Esophagus (tissue), 2 donors: Measurements from ENCODE around the gene DNAJC16. TPM values are rescaled to one million over a fixed set of nuclear protein-coding genes. Genes with fewer than 3 reads are reported as not detected.

Source experiments
- H3K27ac ChIP-seq, 2 donors: one replicate each; pipeline ENCODE4 v1.5.1; 2013; ENCODE audit warnings: low read depth in 2 of 2, mild to moderate bottlenecking in 2 of 2, inconsistent platforms in 1 of 2, low read length in 1 of 2, moderate library complexity in 1 of 2
- H3K27me3 ChIP-seq, 2 donors: one replicate each; pipeline ENCODE4 v1.6.1; 2013; ENCODE audit warnings: low read length in 2 of 2, control low read depth in 1 of 2, mild to moderate bottlenecking in 1 of 2; ENCODE audit not compliant: insufficient read depth in 2 of 2, control insufficient read depth in 1 of 2
- H3K36me3 ChIP-seq, 2 donors: one replicate each; pipeline ENCODE4 v1.6.1; 2013; ENCODE audit warnings: low read length in 1 of 2; ENCODE audit not compliant: control insufficient read depth in 2 of 2, insufficient read depth in 2 of 2
- H3K4me1 ChIP-seq, 2 donors: one replicate each; pipeline ENCODE4 v1.6.1; 2013; ENCODE audit warnings: low read length in 1 of 2; ENCODE audit not compliant: control insufficient read depth in 2 of 2, insufficient read depth in 2 of 2
- H3K4me3 ChIP-seq, 2 donors: one replicate each; pipeline ENCODE4 v1.5.1; 2013; ENCODE audit warnings: low read length in 2 of 2, mild to moderate bottlenecking in 2 of 2, low read depth in 1 of 2, moderate library complexity in 1 of 2
- H3K9me3 ChIP-seq, 2 donors: one replicate each; pipeline ENCODE4 v1.6.1; 2013; ENCODE audit warnings: mild to moderate bottlenecking in 2 of 2, low read depth in 1 of 2, low read length in 1 of 2, moderate library complexity in 1 of 2; ENCODE audit not compliant: control insufficient read depth in 2 of 2, insufficient read depth in 1 of 2
- WGBS, 2 donors: extraction: QIAGEN DNeasy Blood & Tissue Kit; methylation state at CpG; one replicate each; pipeline ENCODE4 v1.1.7; 2013; 5-methylcytosine and 5-hydroxymethylcytosine counted together
- polyA plus RNA-seq, 2 donors: library from polyadenylated mRNA; stranded (reverse); fragments of 200-250 nt; gene quantifications; one replicate each; pipeline ENCODE4 v1.2.3, GENCODE V29; 2013
- donor health status: healthy with polysubstance abuse.
- donor health status: Bipolar disorder and iron deficiency.

DNAJC16 gene
- polyA plus RNA-seq, 2 donors = 3.1 to 6.1 TPM

GRCh38 chr1:15616373-15617172 lies 89.9 kb downstream of the DNAJC16 start:
- no peaks in the 10 kb centered on the region for H3K9me3 ChIP-seq
- H3K27ac ChIP-seq = peak overlapping the region; percentile 86 to 100
- no peaks in the 10 kb centered on the region for H3K36me3 ChIP-seq
- H3K4me3 ChIP-seq = peak overlapping the region; percentile 98 to 99
- peaks cover 0 to 1% of the 10 kb centered on the region in 2 donors for H3K4me1 ChIP-seq
- WGBS, 2 donors = 24 to 25% methylated on average over 16 of the region's 16 CpGs
- no peaks in the 10 kb centered on the region for H3K27me3 ChIP-seq

- peak within 1 kb of the TSS; percentile 100 for H3K27ac ChIP-seq
- peaks cover 0 to 1% of the 10 kb centered on the region in 2 donors for H3K4me1 ChIP-seq
- WGBS, 2 donors = 0% methylated on average over 69 to 86 of the region's 86 CpGs
- no peaks in the 10 kb centered on the region for H3K27me3 ChIP-seq
- peak within 1 kb of the TSS; percentile 98 to 99 for H3K4me3 ChIP-seq
- no peaks in the 10 kb centered on the region for H3K9me3 ChIP-seq
- no peaks in the 10 kb centered on the region for H3K36me3 ChIP-seq
Observed at GRCh38 chr1:15617173-15618076, 90.8 kb downstream of the DNAJC16 start, which contains the start of gene DDI2. Gene DDI2 (plus strand): TSS chr1:15617458. CDS start chr1:15617671, 213 bp downstream.

- H3K27ac ChIP-seq = peak overlapping the region; percentile 100
- peak overlapping the region; percentile 98 to 99 for H3K4me3 ChIP-seq
- H3K9me3 ChIP-seq = no peaks in the 10 kb centered on the region
- peaks cover 0 to 1% of the 10 kb centered on the region in 2 donors for H3K4me1 ChIP-seq
- 0 to 1% methylated on average over 8 of the region's 8 CpGs for WGBS, 2 donors
- no peaks in the 10 kb centered on the region for H3K36me3 ChIP-seq
- no peaks in the 10 kb centered on the region for H3K27me3 ChIP-seq
Observed at GRCh38 chr1:15618077-15618654, 91.5 kb downstream of the DNAJC16 start.

GRCh38 chr1:15618655-15619525 lies 92.2 kb downstream of the DNAJC16 start:
- WGBS, 2 donors = 65 to 67% methylated on average over 26 of the region's 26 CpGs
- Histone ChIP-seq H3K27me3 (no peaks in the 10 kb centered on the region), H3K4me3 (peak overlapping the region; percentile 98 to 99), H3K9me3 (no peaks in the 10 kb centered on the region), H3K27ac (peak overlapping the region; percentile 91 to 100), H3K36me3 (no peaks in the 10 kb centered on the region), H3K4me1 (peaks cover 0 to 1% of the 10 kb centered on the region in 2 donors)

GRCh38 chr1:15620155-15620545 lies 93.5 kb downstream of the DNAJC16 start:
- Histone ChIP-seq H3K27ac (peak overlapping the region; percentile 65 to 85), H3K4me1 (peaks cover 0 to 1% of the 10 kb centered on the region in 2 donors), H3K4me3 (peak overlapping the region in 1 of 2 donors; percentile 99), H3K36me3 (no peaks in the 10 kb centered on the region), H3K27me3 (no peaks in the 10 kb centered on the region), H3K9me3 (no peaks in the 10 kb centered on the region)
- WGBS, 2 donors = 20 to 24% methylated on average over 1 of the region's 1 CpG

- H3K9me3 ChIP-seq = no peaks in the 10 kb centered on the region
- WGBS, 2 donors = 94 to 97% methylated on average over 7 of the region's 7 CpGs
- no peaks in the 10 kb centered on the region for H3K27me3 ChIP-seq
- no peak overlapping the region for H3K4me3 ChIP-seq
- H3K4me1 ChIP-seq = peaks cover 0 to 1% of the 10 kb centered on the region in 2 donors
- peak overlapping the region in 1 of 2 donors; percentile 63 for H3K27ac ChIP-seq
- H3K36me3 ChIP-seq = no peaks in the 10 kb centered on the region
Observed at GRCh38 chr1:15620902-15621682, 94.4 kb downstream of the DNAJC16 start.

GRCh38 chr1:15621975-15622374 lies 95.3 kb downstream of the DNAJC16 start:
- no peaks in the 10 kb centered on the region for H3K36me3 ChIP-seq
- H3K4me3 ChIP-seq = peak overlapping the region in 1 of 2 donors; percentile 3
- H3K4me1 ChIP-seq = peaks cover 0 to 1% of the 10 kb centered on the region in 2 donors
- H3K9me3 ChIP-seq = no peaks in the 10 kb centered on the region
- 68 to 69% methylated on average over 5 of the region's 5 CpGs for WGBS, 2 donors
- H3K27me3 ChIP-seq = no peaks in the 10 kb centered on the region
- peak overlapping the region; percentile 38 to 60 for H3K27ac ChIP-seq

GRCh38 chr1:15622712-15623373 lies 96.2 kb downstream of the DNAJC16 start:
- H3K9me3 ChIP-seq = no peaks in the 10 kb centered on the region
- H3K4me3 ChIP-seq = no peak overlapping the region
- peak overlapping the region; percentile 1 to 67 for H3K27ac ChIP-seq
- no peaks in the 10 kb centered on the region for H3K27me3 ChIP-seq
- 82 to 83% methylated on average over 7 of the region's 7 CpGs for WGBS, 2 donors
- H3K4me1 ChIP-seq = peaks cover 0 to 1% of the 10 kb centered on the region in 2 donors
- H3K36me3 ChIP-seq = no peaks in the 10 kb centered on the region
